Measurements from ENCODE around the gene SLC5A5.

- no peak for TF ChIP-seq CTCF (IDR thresholded peaks at IDR 0.05; ENCODE audit: low read depth, low read length, poor library complexity, severe bottlenecking)
- TF ChIP-seq EZH2phosphoT487 (IDR thresholded peaks at IDR 0.05; ENCODE audit: borderline replicate concordance, low read length) = no peak
Observed at GRCh38 chr19:17866964-17867486, 4.7 kb upstream of the SLC5A5 start.

Data from DOHH2 (cell line).